SK-N-SH treated with all-trans-retinoic acid at 6 μM for 48 hours (cell line): ENCODE results near the gene RPL37.

Source experiments
- ARNTL ChIP-seq: fragments of 450-650 bp; formaldehyde crosslinking; IDR thresholded peaks from 2 replicates; pipeline ENCODE4 v1.5.0; 2020; ENCODE audit warnings: low read depth, mild to moderate bottlenecking, moderate library complexity, borderline replicate concordance
- BACH2 ChIP-seq: fragments of 250-450 bp; sonication (Bioruptor Pico); IDR thresholded peaks from 2 replicates; pipeline ENCODE4 v1.9.0; 2021; ENCODE audit warnings: mild to moderate bottlenecking, borderline replicate concordance
- TCF4 ChIP-seq: fragments of 250-450 bp; sonication (Bioruptor Pico); IDR thresholded peaks from 2 replicates; pipeline ENCODE4 v1.8.0; 2021; ENCODE audit warnings: mild to moderate bottlenecking, moderate library complexity, borderline replicate concordance
- ZC3H10 ChIP-seq: fragments of 250-450 bp; sonication (Bioruptor Pico); IDR thresholded peaks from 2 replicates; pipeline ENCODE4 v1.5.1; 2021; ENCODE audit warnings: mild to moderate bottlenecking, moderate library complexity
- ZFP30 ChIP-seq: fragments of 450-650 bp; formaldehyde crosslinking; IDR thresholded peaks from 2 replicates; pipeline ENCODE4 v1.5.0; 2022; ENCODE audit warnings: mild to moderate bottlenecking, moderate library complexity
- ZNF70 ChIP-seq: fragments of 450-650 bp; formaldehyde crosslinking; IDR thresholded peaks from 2 replicates; pipeline ENCODE4 v1.5.0; 2020; ENCODE audit warnings: mild to moderate bottlenecking, moderate library complexity
- TF ChIP-seq, protein P1 (sequence below): fragments of 250-450 bp; sonication (Bioruptor Pico); IDR thresholded peaks from 2 replicates; pipeline ENCODE4 v1.8.0; 2021; ENCODE audit warnings: low read depth, mild to moderate bottlenecking, moderate library complexity, borderline replicate concordance
- TF ChIP-seq, protein P2 (sequence below): fragments of 250-450 bp; sonication (Bioruptor Pico); IDR thresholded peaks from 2 replicates; pipeline ENCODE4 v1.8.0; 2020; ENCODE audit warnings: mild to moderate bottlenecking, moderate library complexity, borderline replicate concordance

DNA sequence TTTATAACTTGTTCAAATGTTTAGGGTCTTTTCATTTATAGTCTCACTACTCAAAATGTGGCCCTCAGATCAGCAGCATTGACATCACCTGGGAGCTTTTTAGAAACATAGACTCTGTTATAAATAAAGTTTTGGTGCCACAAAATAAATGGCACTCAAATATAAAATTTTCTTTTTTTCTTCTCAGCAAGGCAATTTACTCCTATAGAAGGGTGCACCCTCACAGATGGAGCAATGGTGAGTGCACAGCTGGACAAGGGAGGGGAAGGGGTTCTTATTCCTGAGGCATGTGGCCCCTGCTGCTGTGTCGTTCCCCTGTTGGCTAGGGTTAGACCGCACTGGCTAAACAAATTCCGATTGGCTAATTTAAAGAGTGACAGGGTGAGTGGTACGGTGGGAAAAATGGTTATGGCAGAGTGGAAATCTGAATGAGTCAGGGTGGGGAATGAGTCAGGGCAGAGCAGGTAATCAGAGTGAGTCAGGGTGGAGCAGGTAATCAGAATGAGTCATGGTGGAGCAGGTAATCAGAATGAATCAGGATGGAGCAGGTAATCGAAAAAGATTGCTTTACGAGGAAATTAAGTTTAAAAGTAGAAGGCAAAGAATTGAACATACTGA lies 42.5 kb upstream of the RPL37 start:
- TF ChIP-seq, protein P1, sequence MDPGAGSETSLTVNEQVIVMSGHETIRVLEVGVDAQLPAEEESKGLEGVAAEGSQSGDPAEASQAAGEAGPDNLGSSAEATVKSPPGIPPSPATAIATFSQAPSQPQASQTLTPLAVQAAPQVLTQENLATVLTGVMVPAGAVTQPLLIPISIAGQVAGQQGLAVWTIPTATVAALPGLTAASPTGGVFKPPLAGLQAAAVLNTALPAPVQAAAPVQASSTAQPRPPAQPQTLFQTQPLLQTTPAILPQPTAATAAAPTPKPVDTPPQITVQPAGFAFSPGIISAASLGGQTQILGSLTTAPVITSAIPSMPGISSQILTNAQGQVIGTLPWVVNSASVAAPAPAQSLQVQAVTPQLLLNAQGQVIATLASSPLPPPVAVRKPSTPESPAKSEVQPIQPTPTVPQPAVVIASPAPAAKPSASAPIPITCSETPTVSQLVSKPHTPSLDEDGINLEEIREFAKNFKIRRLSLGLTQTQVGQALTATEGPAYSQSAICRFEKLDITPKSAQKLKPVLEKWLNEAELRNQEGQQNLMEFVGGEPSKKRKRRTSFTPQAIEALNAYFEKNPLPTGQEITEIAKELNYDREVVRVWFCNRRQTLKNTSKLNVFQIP (CRISPR knock-in tag): no peak
- TF ChIP-seq ZNF70 (CRISPR knock-in tag) (no peak), ARNTL (no peak), ZFP30 (no peak), TCF4 (CRISPR knock-in tag) (no peak), ZC3H10 (CRISPR knock-in tag) (no peak), BACH2 (CRISPR knock-in tag) (no peak)
- TF ChIP-seq, protein P2, sequence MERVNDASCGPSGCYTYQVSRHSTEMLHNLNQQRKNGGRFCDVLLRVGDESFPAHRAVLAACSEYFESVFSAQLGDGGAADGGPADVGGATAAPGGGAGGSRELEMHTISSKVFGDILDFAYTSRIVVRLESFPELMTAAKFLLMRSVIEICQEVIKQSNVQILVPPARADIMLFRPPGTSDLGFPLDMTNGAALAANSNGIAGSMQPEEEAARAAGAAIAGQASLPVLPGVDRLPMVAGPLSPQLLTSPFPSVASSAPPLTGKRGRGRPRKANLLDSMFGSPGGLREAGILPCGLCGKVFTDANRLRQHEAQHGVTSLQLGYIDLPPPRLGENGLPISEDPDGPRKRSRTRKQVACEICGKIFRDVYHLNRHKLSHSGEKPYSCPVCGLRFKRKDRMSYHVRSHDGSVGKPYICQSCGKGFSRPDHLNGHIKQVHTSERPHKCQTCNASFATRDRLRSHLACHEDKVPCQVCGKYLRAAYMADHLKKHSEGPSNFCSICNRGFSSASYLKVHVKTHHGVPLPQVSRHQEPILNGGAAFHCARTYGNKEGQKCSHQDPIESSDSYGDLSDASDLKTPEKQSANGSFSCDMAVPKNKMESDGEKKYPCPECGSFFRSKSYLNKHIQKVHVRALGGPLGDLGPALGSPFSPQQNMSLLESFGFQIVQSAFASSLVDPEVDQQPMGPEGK (CRISPR knock-in tag): no peak
